Kidney epithelial cell (primary cell): ENCODE measurements around the gene SOCS7. TPM values are rescaled to one million over a fixed set of nuclear protein-coding genes. Genes with fewer than 3 reads are reported as not detected.

Source experiments
- DNase-seq: peaks from one replicate; pipeline ENCODE4 v3.0.0-alpha.2; 2010; ENCODE audit warnings: low read depth
- H3K27me3 ChIP-seq: 2 replicates; pipeline ENCODE4 v1.6.0; 2011; ENCODE audit warnings: low read length; ENCODE audit not compliant: control insufficient read depth, insufficient read depth
- H3K36me3 ChIP-seq: 2 replicates; pipeline ENCODE4 v1.5.1; 2011; ENCODE audit warnings: low read length; ENCODE audit not compliant: control insufficient read depth, insufficient read depth
- H3K4me3 ChIP-seq: 2 replicates; pipeline ENCODE4 v1.5.1; 2011; ENCODE audit warnings: low read depth, mild to moderate bottlenecking, control low read depth, low read length
- CTCF ChIP-seq: IDR thresholded peaks from 2 replicates; pipeline ENCODE4 v1.5.1; 2011; ENCODE audit warnings: mild to moderate bottlenecking, moderate library complexity, low read length, control low read depth, inconsistent platforms; ENCODE audit not compliant: insufficient read depth, poor library complexity, severe bottlenecking
- total RNA-seq: library from RNA; depleted of rRNA; stranded (reverse); fragments of >200 nt; gene quantifications from 2 replicates; pipeline ENCODE4 v1.2.3, GENCODE V29; 2015

Gene SOCS7
- total RNA-seq, 1 donor from 2014 or later = 24.3 TPM

- no peak for TF ChIP-seq CTCF
- Histone ChIP-seq H3K36me3 (no peaks in the 10 kb centered on the region), H3K4me3 (no peak overlapping the region), H3K27me3 (no peaks in the 10 kb centered on the region)
- DNase-seq = no peak
These were observed 2.0 kb downstream of the SOCS7 start for GRCh38 chr17:38353668-38354067.

- Histone ChIP-seq H3K36me3 (no peaks in the 10 kb centered on the region), H3K4me3 (no peak overlapping the region), H3K27me3 (no peaks in the 10 kb centered on the region)
- no peak for TF ChIP-seq CTCF
- DNase-seq = no peak
These were observed 2.8 kb downstream of the SOCS7 start for GRCh38 chr17:38354466-38354865.

GRCh38 chr17:38355251-38355650, 3.6 kb downstream of the SOCS7 start:
- TF ChIP-seq CTCF = no peak
- no peak for DNase-seq
- no peaks in the 10 kb centered on the region for H3K27me3 ChIP-seq
- H3K4me3 ChIP-seq = no peak overlapping the region
- no peaks in the 10 kb centered on the region for H3K36me3 ChIP-seq

- Histone ChIP-seq H3K36me3 (no peaks in the 10 kb centered on the region), H3K4me3 (no peak overlapping the region), H3K27me3 (no peaks in the 10 kb centered on the region)
- no peak for TF ChIP-seq CTCF
- no peak for DNase-seq
These were observed 6.0 kb downstream of the SOCS7 start for GRCh38 chr17:38357486-38358123.

GRCh38 chr17:38358586-38359513, 7.2 kb downstream of the SOCS7 start:
- no peak for DNase-seq
- no peak overlapping the region for H3K4me3 ChIP-seq

More at GRCh38 chr17:38358586-38359513, 7.2 kb downstream of the SOCS7 start:
- no peaks in the 10 kb centered on the region for H3K27me3 ChIP-seq
- H3K36me3 ChIP-seq = no peaks in the 10 kb centered on the region
- no peak for TF ChIP-seq CTCF
